Measurements from ENCODE around the gene WIPF2.

DNA sequence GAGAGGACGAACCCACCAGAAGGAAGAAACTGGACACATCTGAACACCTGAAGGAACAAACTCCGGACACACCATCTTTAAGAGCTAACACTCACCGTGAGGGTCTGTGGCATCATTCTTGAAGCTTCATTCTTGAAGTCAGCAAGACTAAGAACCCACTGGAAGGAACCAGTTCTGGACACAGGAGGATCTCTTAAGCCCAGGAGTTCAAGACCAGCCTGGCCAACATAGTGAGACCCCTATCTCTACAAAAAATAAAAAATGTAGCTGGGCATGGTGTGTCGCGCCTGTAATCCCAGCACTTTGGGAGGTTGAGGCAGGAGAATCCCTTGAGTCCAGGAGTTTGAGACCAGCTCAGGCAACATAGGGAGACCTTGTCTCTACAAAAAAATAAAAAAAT lies 20.5 kb upstream of the WIPF2 start:
- TF ChIP-seq, protein P1, sequence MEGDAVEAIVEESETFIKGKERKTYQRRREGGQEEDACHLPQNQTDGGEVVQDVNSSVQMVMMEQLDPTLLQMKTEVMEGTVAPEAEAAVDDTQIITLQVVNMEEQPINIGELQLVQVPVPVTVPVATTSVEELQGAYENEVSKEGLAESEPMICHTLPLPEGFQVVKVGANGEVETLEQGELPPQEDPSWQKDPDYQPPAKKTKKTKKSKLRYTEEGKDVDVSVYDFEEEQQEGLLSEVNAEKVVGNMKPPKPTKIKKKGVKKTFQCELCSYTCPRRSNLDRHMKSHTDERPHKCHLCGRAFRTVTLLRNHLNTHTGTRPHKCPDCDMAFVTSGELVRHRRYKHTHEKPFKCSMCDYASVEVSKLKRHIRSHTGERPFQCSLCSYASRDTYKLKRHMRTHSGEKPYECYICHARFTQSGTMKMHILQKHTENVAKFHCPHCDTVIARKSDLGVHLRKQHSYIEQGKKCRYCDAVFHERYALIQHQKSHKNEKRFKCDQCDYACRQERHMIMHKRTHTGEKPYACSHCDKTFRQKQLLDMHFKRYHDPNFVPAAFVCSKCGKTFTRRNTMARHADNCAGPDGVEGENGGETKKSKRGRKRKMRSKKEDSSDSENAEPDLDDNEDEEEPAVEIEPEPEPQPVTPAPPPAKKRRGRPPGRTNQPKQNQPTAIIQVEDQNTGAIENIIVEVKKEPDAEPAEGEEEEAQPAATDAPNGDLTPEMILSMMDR (IDR thresholded peaks at IDR 0.05 in 2 of 3, conservative IDR thresholded peaks at IDR 0.05 in 1 of 3; ENCODE audit: borderline replicate concordance in 1 of 3, insufficient read depth in 1 of 3, low read depth in 2 of 3, low read length in 2 of 3) = no peak
- no peak for TF ChIP-seq YY1 (IDR thresholded peaks at IDR 0.05; ENCODE audit: extremely low read depth, insufficient replicate concordance, low read depth, low read length)

Measured in HCT116 (cell line).